ENCODE data around the gene UGT2B17.
"Not testable (repeated sequence)": the region's sequence is repeated elsewhere in the genome, so short reads cannot be mapped to it uniquely, and the experiment has no call there.

UGT2B17 gene

DNA sequence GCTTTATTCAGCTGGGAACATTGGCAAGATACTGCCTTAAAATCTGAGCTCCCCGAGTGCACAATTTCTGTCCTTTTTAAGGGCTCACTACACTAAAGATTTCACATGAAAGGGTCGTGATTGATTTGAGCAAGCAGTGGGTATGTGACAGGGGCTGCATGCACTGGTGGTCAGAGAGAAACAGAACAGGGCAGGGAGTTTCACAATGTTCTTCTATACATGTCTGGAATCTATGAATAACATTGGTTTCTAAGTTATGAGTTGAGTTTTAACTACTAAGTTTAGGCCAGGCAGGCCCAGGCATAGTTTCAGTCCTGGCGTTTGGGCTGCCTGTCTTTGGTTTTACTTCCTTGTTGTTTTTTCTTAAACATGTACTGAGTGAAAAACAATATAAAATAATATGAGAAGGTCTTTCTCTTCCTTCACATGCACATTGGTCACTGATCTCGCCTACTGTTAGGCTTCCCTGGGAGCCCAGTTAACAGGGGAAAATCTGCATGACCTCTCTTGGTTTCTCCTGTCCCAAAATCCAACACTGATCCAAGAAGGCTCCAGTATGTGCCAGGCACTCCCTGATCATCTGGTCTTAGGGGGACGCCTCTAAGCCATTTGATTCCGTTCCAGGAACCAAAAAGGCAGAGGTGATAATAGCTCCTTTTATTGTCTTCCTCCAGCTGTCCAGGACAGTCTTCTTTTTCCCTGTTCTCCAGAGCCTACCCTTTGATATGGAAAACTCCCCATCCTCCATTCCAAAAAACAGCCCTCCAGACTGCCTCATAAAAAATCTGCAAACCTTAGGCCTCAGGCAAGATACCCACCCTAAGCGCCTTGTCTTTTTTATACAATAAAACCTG lies at the start of gene UGT2B17:
TSS of gene UGT2B17 (minus strand) at position 51 of the 854 bp plus-strand sequence. CDS start 7,838 bp downstream, outside the sequence.
- no peak for DNase-seq

DNA sequence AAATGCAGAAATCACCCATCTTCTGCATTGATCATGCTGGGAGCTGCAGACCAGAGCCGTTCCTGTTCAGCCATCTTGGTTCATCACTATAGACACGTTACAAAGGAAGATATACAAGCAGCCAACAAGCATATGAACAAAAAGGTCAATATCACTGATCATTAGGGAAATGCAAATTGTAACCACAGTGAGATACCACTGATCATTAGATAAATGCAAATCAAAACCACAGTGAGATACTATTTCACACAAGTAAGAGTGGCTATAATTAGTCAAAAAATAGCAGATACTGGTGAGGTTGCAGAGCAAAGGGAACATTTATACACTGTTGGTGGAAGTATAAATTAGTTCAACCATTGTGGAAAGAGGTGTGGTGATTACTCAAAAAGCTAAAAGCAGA lies 46.6 kb upstream of the UGT2B17 start:
- peak; percentile 45 to 46 for DNase-seq

DNA sequence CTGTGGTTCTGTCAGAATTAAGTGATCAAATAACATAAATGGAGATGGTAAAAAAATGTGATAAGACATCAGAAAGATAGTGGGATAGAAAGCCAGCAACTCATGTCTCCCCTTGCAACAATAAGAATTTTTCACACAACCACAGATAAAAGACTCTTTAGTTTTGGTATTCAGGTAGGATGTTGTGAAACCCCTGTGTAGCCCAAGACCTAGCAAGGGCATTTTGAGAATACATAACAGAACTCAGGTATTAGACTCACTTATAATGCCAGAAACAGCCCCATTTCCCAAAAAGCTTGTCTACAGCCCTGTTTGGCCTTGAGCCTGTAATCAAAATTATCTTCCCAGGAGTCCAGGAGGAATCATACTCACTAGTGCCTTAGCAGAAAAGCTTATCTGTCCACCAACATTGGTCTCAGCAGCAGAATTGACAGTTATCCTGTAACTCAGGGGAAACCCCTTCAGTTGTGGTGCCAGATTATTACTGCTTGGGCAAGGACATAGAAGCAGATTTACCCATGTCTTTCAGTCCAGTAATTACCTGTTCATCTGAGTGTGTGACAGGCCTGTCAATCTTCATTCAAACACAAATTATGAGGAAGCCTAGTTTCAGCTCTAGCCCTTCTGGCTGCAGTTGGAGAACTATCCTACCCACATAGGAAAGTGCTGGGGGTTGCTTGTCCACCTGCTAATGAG lies 41.0 kb upstream of the UGT2B17 start:
- DNase-seq, result no peak

DNA sequence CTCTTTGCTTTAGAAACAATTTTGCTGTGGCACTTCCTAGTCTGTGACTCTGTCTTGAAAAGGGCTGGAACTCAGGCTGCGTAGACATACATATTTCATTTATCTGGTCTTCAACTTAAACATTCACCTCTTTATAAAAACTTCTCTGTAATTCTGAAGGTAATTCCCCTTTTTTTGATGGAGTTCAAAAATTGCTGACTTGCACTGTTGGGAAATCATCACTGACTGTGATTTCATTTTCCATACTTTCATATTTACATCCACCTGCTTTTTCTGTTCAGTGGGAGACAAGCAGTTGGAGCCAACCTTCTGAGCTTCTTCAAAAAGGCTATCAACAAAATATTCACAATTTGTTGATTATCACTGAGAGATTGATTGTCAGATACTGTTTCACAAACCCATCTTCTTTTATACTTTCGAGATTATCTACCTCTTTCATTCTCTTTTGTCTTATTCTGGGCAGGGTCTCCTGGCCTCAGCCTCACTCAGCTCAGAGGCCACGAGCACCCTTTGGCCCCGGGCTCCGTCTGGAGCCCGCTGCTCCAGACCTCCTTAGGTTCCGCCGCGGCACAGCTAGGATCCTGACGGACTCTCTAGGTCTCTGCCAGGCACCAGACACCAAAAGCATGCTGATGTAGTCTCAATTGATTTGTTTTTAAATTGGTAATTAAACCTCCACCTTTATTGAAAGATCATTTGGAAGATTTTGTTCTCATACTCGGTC lies 39.7 kb upstream of the UGT2B17 start:
- DNase-seq, result no peak

DNA sequence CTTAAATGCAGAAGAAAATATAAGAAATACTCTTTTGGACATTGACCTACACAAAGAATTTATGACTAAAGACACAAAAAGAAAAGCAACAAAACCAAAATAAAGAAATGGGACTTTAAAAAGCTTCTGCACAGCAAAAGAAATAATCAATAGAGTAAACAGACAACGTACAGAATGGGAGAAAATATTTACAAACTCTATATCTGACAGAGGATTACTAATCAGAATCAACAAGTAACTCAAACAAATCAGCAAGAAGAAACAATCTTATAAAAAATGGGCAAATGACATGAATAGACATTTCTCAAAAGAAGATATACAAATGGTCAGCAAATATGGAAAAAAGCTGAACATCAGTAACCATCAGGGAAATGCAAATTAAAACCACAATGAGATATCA lies 37.6 kb upstream of the UGT2B17 start:
- DNase-seq, result no peak

DNA sequence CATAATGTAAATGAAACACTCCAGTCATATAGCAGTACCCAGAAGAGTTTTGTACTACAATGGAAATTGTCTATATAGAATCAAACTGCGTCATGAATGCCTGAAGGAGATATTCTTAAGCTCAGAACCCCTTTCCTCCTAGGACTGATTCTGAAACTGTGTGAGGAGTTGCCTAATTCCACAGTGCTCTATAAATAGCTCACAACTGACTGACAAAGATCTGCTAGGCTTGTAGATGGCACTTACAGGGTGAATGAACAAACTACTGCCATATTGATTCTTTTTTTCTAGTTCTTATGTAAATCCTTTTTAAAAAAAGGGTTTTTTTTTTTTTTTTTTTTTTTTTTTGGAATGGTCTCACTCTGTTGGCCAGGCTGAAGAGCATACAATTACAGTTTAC lies 30.1 kb upstream of the UGT2B17 start:
- no peak for DNase-seq

DNA sequence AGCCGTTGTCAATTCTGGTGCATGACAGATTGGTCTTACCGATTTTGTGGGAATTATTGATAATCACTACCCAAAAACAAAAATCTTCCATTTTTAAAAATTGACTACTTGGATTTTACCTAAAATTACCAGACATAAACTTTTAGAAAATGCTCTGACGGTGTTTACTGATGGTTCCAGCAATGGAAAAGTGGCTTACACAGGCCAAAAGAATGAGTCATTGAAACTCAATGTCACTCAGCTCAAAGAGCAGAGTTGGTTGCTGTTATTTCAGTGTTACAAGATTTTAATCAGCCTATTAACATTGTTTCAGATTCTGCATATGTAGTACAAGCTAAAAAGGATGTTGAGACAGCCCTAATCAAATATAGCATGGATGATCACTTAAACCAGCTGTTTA lies 23.0 kb upstream of the UGT2B17 start:
- DNase-seq, result no peak

DNA sequence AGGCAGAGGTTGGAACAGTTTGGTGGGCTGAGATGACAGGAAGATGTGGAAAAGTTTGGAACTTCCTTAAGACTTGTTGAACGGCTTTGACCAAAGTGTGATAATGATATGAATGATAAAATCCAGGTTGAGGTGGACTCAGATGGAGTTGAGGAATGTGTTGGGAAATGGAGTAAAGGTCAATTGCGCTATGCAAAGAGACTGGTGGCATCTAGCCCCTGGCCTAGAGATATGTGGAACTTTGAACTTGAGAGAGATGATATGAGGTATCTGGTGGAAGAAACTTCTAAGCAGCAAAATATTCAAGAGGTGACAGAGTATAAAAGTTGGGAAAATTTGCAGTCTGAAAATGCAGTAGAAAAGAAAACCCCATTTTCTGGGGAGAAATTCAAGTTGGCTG lies 21.4 kb upstream of the UGT2B17 start:
- DNase-seq, result no peak

DNA sequence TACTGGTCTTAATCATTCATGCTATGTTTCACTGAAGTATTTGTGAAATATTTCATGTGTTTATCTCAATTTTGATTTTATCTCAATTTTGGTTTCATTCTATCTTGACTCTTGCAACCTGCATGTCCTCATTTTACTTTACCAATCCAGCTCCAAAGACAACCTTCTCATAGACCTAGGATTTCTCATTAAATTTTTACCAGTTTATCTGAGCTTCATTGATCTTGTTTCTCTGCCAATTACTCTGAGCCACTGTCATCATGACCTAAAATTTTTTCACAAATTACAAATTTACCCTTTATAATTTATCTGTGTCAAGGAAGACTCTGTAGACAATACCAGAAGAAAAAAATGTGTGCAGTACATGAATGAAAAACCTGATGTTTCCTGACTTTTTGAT lies 18.6 kb upstream of the UGT2B17 start:
- no peak for DNase-seq

DNA sequence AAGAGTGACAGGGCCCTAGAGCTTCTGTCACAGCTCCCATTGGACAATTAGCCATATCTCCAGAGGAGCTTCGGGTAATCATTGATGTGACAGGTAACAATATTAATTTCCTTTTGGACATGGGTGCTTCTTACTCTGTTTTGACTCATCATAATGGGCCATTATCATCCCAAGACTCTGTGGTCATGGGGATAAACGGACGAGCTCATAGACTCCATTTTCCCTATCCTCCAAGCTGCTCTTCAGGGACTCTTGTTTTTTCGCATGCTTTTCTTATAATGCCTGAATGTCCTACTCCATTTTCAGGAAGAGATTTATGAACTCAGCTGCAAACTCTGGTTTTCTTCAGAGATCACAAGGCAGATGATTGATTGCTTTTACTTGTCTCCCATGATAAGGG lies 17.0 kb upstream of the UGT2B17 start:
- no peak for DNase-seq

DNA sequence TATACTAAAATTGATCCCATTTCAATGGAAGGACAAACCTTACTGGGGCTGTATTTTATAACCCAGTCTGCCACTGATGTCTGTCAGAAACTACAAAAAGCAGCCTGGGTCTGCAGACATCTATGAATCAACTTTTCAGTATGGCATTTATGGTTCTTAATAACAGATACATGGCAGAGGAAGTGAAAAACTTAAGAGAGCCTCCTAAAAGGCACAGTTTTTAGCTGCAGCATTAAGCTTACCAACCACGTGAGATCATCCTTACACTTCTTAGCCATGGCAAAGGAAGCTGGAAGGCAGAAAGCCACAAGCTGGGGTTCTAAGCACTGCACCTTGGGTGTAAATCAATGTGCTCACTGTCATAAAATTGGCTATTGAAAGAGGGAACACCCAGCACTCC lies 16.6 kb upstream of the UGT2B17 start:
- no peak for DNase-seq

DNA sequence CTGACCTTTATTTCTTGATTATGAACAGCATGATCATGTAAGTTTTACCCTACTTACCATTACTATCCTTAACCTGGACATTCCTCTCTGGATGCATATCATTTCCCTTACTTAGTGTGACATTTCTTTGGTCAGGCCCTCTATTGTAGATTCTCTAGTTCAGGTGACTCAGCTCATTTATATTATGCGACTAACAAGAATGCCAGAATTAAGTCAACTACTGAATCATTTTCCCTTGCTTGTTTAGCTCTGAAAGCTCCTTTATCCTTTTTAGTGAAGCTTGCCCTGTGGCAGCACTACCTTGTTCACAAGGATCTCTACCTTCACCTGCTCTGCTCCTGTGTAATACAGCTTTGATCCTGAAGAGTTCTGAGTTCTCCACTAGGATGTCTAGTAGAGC lies 15.1 kb upstream of the UGT2B17 start:
- no peak for DNase-seq

DNA sequence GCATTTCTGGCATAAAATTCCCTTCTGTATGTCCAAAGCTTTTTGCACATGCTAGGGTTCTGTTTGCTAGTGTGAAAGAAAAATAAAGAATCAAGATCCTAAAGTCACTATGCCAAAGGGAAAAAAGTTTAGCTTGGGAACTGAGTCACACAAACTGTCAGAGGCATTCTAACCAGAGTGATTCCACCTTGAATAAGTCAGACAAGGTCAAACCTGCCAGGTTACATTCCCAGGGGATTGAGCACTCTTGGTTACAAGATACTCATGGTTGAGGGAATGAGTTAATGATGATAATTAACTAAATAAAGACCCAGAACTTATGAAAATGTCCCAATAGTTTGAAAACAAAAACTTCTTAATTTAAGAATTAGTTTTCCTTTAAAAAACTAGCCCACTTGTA lies 13.7 kb upstream of the UGT2B17 start:
- peak in 1 of 2 experiments; percentile 1 for DNase-seq

DNA sequence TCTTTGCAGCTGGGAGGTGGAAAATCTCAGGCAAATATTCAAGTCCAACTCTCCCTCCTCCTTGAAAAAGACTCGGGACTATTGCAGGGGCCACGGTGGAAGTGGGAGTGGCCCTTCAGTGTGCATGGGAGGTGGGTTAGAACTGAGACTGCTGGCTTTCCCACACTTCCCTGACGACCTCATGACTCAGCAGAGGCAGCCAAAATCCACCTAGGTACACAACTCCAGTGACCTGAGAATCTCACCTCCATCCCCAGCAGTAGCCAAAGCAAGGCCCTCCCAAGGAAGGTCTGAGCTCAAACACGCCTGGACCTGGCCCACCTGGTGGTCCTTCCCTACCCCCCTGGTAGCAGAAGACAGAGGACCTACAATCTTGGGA lies 6.2 kb upstream of the UGT2B17 start:
- DNase-seq, result no peak

DNA sequence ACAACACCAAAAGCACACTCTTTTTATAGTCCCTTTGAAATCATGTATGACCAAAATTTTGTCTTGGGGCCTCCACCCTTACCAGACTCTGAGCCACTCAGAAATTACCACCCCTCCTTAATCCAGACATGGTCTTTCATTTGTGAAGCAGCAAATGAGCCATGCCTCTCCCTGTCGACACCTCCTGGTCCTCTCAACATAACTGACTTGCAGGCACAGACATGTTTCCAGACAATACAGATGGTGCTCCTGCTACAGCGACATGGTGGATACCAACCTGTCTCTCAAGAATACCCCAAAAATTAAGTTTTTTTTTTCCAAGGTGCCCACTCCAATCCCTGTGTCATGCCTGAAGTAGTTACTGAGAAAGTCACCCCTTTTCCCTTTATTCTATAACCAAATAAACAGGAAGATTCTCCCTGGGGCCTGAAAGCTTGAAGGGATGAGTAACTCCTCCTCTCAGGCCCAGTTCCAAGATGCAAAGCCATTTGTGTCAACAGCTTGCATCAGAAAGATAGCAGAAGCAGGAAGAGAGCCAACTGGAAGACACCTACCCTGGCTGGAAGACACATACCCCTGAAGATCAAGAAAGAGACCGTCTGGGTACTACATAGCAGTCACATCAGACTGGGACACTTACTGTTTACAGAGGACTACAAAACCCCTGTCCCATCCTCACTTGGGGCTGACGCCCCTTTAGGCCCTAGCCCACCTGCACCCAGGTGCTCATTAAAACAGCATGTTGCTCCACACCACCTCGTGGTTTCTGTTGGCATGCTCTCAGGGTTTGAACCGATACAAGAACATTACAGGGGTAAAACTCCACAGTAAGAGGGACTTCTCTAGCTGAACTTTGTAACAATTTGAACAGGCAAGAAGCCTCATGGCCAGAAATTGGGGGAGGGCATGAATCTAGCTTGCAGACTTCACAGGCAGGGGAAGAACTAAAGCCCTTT lies 5.5 kb upstream of the UGT2B17 start:
- no peak for DNase-seq

DNA sequence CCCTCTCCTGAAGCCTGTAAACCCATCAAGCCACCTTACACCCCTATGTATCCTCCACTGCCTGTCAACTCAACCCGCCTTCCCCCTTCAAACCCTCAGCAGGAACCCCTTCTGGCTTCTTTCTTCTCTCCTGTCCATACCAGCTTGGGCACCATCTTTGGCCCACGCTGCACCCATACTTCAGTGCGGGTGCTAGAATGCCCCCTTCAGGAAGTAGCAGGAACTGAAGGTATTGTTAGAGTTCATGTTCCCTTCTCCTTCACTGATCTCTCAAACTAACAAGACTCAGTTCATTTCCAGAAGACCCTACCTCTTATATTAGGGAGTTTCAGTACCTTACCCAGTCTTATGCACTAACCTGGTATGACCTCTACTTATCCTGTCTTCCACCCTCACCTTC lies 1.5 kb upstream of the UGT2B17 start:
- DNase-seq, result no peak

DNA sequence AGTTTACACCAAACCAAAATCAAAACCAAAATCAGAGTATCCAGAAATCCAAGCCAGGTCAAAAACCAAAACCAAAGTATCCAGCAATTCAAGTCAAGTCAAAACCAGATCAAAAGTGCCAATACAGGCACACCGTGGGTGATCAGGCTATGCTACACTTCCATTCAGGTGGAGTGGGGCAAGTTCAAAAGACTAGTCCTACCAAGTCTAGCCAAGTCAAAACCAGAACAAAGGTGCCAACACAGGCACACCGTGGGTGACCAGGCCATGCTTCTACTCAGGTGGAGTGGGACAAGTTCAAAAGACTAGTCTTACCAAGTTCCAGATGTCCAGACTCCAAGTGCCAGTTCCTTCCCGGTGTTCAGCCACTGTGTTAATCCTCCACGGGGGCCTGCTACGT lies 486 bp downstream of the UGT2B17 start:
- not testable (repeated sequence) for DNase-seq

DNA sequence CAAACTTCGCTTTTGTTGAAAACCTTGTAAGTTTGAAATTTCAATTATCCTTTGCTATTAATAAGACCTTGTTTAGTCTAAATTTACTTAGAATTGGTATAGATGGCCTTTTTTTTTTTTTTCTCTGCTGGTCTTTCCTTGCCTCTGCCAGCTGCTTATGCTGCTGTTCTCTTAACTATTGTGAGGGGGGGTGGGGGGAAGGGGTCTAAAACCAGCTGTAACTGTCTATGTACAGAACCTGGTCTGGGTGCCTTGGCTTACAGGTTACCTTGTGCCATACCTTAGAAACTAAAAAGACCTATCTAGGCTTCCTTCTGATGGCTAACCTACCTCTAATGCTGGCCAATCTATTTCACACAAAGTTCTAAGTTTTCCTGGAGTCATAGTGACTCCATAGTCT lies 1.0 kb downstream of the UGT2B17 start:
- DNase-seq, result no peak

DNA sequence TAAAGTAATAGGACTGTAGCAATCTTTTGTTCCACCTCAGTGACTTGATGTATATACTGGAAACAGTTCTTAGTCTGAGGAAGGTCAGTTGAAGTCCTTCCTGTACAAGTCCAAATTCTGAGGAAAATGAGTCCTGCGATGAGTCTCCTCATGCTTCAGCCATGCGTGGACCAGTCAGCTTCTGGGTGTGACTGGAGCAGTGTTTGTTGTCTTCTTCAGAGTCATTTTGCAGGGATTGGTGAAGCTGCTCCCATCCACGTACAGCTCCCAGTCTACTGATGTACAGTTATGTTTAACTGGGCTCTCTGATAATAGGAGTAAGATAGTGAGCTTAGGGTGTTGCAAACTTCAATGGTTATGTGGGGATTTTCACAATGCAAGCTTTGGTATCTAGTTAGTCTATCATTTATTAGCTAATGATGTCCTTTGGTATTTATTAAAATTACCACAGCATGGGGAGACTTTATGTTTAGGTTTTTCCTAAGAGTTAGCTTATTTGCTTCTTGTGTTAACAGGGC lies 3.4 kb downstream of the UGT2B17 start:
- DNase-seq, result no peak

DNA sequence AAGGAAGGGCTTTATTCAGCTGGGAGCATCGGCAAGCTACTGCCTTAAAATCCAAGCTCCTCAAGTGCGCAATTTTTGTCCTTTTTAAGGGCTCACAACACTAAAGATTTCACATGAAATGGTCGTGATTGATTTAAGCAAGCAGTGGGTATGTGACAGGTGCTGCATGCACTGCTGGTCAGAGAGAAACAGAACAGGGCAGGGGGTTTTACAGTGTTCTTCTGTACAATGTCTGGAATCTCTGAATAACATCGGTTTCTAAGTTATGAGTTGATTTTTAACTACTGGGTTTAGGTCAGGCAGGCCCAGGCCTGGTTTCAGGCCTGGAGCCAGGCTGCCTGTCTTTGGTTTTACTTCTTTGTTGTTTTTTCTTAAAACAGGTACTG lies 6.0 kb downstream of the UGT2B17 start:
- DNase-seq, result no peak

DNA sequence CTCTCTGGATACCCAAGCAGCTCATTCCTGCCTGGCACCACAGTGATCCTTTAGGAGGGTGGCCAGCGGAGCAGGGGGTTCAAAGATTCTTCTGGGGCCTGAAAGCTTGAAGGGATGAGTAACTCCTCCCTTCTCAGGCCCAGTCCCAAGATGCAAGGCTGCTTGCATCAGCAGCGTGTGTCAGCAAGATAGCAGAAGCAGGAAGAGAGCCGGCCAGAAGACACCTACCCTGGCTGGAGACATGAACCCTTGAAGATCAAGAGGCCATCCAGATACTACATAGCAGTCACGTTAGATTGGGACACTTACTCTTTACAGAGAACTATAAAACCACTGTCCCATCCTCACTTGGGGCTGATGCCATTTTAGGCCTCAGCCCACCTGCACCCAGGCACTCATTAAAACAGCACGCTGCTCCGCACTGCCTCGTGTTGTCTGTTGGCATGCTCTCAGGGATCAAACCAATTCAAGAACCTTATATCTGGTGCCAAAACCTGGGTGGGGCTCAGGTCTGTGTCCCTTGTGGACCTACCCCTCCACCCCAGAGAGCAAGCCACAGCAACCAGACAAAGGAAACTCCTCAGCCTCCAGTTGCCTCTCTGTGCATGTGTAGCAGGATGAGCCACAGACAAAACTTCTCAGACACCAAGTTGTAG lies 6.5 kb downstream of the UGT2B17 start:
- no peak for DNase-seq

DNA sequence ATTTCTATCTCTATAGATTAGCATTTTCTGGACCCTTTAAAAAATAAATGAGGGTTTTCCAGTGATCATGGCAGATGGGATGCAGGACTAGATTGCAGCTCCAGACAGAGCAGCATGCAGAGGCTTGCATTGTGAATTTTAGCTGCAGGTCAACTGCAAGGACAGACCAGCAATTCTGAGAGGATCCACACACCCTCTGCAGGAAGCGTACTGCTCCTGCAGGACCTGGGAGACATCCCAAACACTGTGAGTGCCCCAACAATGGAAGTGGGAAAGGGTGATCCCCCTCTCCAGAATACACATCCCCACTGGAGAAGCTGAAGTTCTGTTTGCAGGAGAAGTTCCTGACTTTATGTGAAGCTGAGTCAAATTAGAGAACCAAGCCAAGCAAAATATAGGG lies 7.1 kb downstream of the UGT2B17 start:
- not testable (repeated sequence) for DNase-seq

Measured in NCI-H526 (cell line).